OCI-LY7 (cell line): ENCODE results near the gene TLR7. TPM values are rescaled to one million over a fixed set of nuclear protein-coding genes. Genes with fewer than 3 reads are reported as not detected.

Experiments used
- BruUV-seq: library from RNA; stranded (reverse); fragments of 400-500 nt; replicated peaks from 2 replicates; lab custom pipeline; 2021; lab: Mats Ljungman, UMichigan
- CTCF ChIA-PET: fragments of 300-600 bp; sonication (Branson Sonifier 250); formaldehyde crosslinking; loops from one replicate; lab custom pipeline; 2022; ENCODE audit warnings: antibody characterized with exemption; ENCODE audit not compliant: unreplicated experiment; lab: Charles Lee
- POLR2A ChIA-PET: fragments of 300-600 bp; sonication (Branson Sonifier 250); formaldehyde crosslinking; loops from one replicate; lab custom pipeline; 2022; ENCODE audit warnings: antibody characterized with exemption; lab: Charles Lee
- DNase-seq: peaks from one replicate; pipeline ENCODE4 v3.0.0-alpha.2; 2015; ENCODE audit warnings: low spot score
- H2AFZ ChIP-seq: fragments of 200-600 bp; sonication (generic), shearing (Covaris generic); 2 replicates; pipeline ENCODE4 v1.6.1; 2014; ENCODE audit warnings: mild to moderate bottlenecking, antibody characterized with exemption, low read length, moderate library complexity
- H3K27ac ChIP-seq: fragments of 200-600 bp; sonication (generic); 2 replicates; pipeline ENCODE4 v1.5.1; 2014; ENCODE audit warnings: mixed run types, low read depth, mild to moderate bottlenecking, moderate library complexity, low read length, inconsistent platforms; ENCODE audit not compliant: poor library complexity, severe bottlenecking
- H3K36me3 ChIP-seq: fragments of 200-600 bp; sonication (generic); 2 replicates; pipeline ENCODE4 v1.6.1; 2014; ENCODE audit warnings: mild to moderate bottlenecking, antibody characterized with exemption, low read length, moderate library complexity, mixed read lengths; ENCODE audit not compliant: insufficient read depth
- H3K4me1 ChIP-seq: fragments of 200-600 bp; sonication (generic); 2 replicates; pipeline ENCODE4 v1.5.1; 2014; ENCODE audit warnings: mild to moderate bottlenecking, low read length; ENCODE audit not compliant: insufficient read depth, poor library complexity, severe bottlenecking
- H3K4me2 ChIP-seq: fragments of 200-600 bp; sonication (generic); 2 replicates; pipeline ENCODE4 v1.6.1; 2014; ENCODE audit warnings: mild to moderate bottlenecking, low read length
- H3K4me3 ChIP-seq: fragments of 200-600 bp; sonication (generic); 2 replicates; pipeline ENCODE4 v1.5.1; 2014; ENCODE audit warnings: mild to moderate bottlenecking, low read depth, low read length; ENCODE audit not compliant: poor library complexity, severe bottlenecking
- H3K79me2 ChIP-seq: fragments of 200-600 bp; sonication (generic); 2 replicates; pipeline ENCODE4 v1.6.1; 2016; ENCODE audit warnings: low read depth, mild to moderate bottlenecking, low read length, moderate library complexity, mixed read lengths; ENCODE audit not compliant: insufficient read depth
- H3K9me2 ChIP-seq: fragments of 200-600 bp; sonication (generic); 2 replicates; pipeline ENCODE4 v1.6.1; 2016; ENCODE audit warnings: mild to moderate bottlenecking, low read length, mixed read lengths; ENCODE audit not compliant: insufficient read depth
- H3K9me3 ChIP-seq: fragments of 200-600 bp; sonication (generic); 2 replicates; pipeline ENCODE4 v1.6.1; 2014; ENCODE audit warnings: mild to moderate bottlenecking, mixed run types, low read length, mixed read lengths
- H4K20me1 ChIP-seq: fragments of 200-600 bp; sonication (generic); 2 replicates; pipeline ENCODE4 v1.6.1; 2014; ENCODE audit warnings: mild to moderate bottlenecking, antibody characterized with exemption, low read length, moderate library complexity, mixed read lengths; ENCODE audit not compliant: insufficient read depth
- CTCF ChIP-seq: fragments of 200-600 bp; sonication (generic); conservative IDR thresholded peaks from 2 replicates; pipeline ENCODE4 v1.5.1; 2014; ENCODE audit warnings: mild to moderate bottlenecking, antibody characterized with exemption, low read length, moderate library complexity, mixed read lengths
- EZH2phosphoT487 ChIP-seq: fragments of 200-600 bp; sonication (generic); IDR thresholded peaks from 2 replicates; pipeline ENCODE4 v1.6.1; 2018; ENCODE audit warnings: low read depth, borderline replicate concordance, mild to moderate bottlenecking, mixed run types, antibody characterized with exemption, low read length, moderate library complexity, mixed read lengths
- intact Hi-C: fragments of 100-400 bp; cut with micrococcal nuclease; formaldehyde crosslinking; loops from one replicate; pipeline ENCODE4 v1.10.0; 2022; ENCODE audit not compliant: unreplicated experiment
- total RNA-seq, 2 experiments: library from RNA; depleted of rRNA in 1 of 2; stranded (reverse); fragments of >200 nt in 1 of 2; shearing (Covaris generic) in 1 of 2; gene quantifications; 2 replicates each; pipeline ENCODE4 v1.2.3, GENCODE V29; 2014 to 2022

Gene TLR7
- total RNA-seq, 2 experiments from 2014 or later: 9.9 to 11.4 TPM

GRCh38 chrX:12886545-12886944 lies 19.7 kb downstream of the TLR7 start:
- peaks cover 44% of the 10 kb centered on the region for H3K4me1 ChIP-seq
- no peaks in the 10 kb centered on the region for H3K79me2 ChIP-seq
- H2AFZ ChIP-seq: no peak overlapping the region
- no peak overlapping the region for H3K4me2 ChIP-seq
- H3K9me2 ChIP-seq: no peaks in the 10 kb centered on the region
- peaks cover 10% of the 10 kb centered on the region; the same call in 1 of the 2 replicates for H3K9me3 ChIP-seq
- peaks cover 61% of the 10 kb centered on the region for H3K36me3 ChIP-seq
- H4K20me1 ChIP-seq: no peaks in the 10 kb centered on the region
- BruUV-seq: no TSS peak
- ChIA-PET POLR2A (no interaction called here), CTCF (no interaction called here)
- no peak overlapping the region for H3K4me3 ChIP-seq
- DNase-seq: no peak
- intact Hi-C loops: no loop called here
- H3K27ac ChIP-seq: no peak overlapping the region
- no peak for TF ChIP-seq CTCF
- no peak for TF ChIP-seq EZH2phosphoT487

- DNase-seq: no peak
- no peak for TF ChIP-seq EZH2phosphoT487
- TF ChIP-seq CTCF: no peak
- CTCF ChIA-PET: no interaction called here
- Histone ChIP-seq H3K4me3 (no peak overlapping the region), H3K36me3 (peaks cover 61% of the 10 kb centered on the region), H3K4me2 (no peak overlapping the region), H2AFZ (no peak overlapping the region), H3K9me3 (peaks cover 10% of the 10 kb centered on the region; the same call in 1 of the 2 replicates), H3K27ac (no peak overlapping the region), H4K20me1 (no peaks in the 10 kb centered on the region), H3K79me2 (no peaks in the 10 kb centered on the region), H3K4me1 (peaks cover 44% of the 10 kb centered on the region), H3K9me2 (no peaks in the 10 kb centered on the region)
- no TSS peak for BruUV-seq
- POLR2A ChIA-PET: interaction anchor here (0.6 to 0.7 kb wide), 2 partner anchors 18 to 39 kb away, joined by 3 read pairs; no protein-coding TSS in a partner anchor
- intact Hi-C loops: no loop called here
Observed at GRCh38 chrX:12887141-12887540, 20.3 kb downstream of the TLR7 start.

- intact Hi-C loops: no loop called here
- Histone ChIP-seq H3K4me3 (no peak overlapping the region), H3K4me2 (no peak overlapping the region), H3K9me2 (no peaks in the 10 kb centered on the region), H3K9me3 (peaks cover 10% of the 10 kb centered on the region; the same call in 1 of the 2 replicates), H3K36me3 (peaks cover 57% of the 10 kb centered on the region), H3K79me2 (no peaks in the 10 kb centered on the region), H3K27ac (no peak overlapping the region), H3K4me1 (peaks cover 50% of the 10 kb centered on the region), H4K20me1 (no peaks in the 10 kb centered on the region), H2AFZ (no peak overlapping the region)
- no peak for TF ChIP-seq EZH2phosphoT487
- TF ChIP-seq CTCF: no peak
- DNase-seq: no peak
- ChIA-PET CTCF (no interaction called here), POLR2A (interaction anchor here (0.7 kb wide), 1 partner anchor 40 kb away, joined by 3 read pairs; no protein-coding TSS in a partner anchor)
- no TSS peak for BruUV-seq
Observed at GRCh38 chrX:12887767-12888166, 20.9 kb downstream of the TLR7 start.
